ENCODE results near the gene LPAR5.

- TF ChIP-seq CTCF (IDR thresholded peaks at IDR 0.05; ENCODE audit: low read depth, low read length), result no peak
- no peak for TF ChIP-seq EZH2phosphoT487 (IDR thresholded peaks at IDR 0.05; ENCODE audit: low read depth)
Measured at GRCh38 chr12:6676962-6677361, 41.2 kb upstream of the LPAR5 start.

Data from OCI-LY3 (cell line).